Rectal smooth muscle tissue (tissue), 1 donor: Measurements from ENCODE around the gene RPL36A.
A peak's percentile ranks its signal among the peaks of the same experiment; 100 is the strongest.

Experiments used
- H3K27ac ChIP-seq: one replicate; pipeline ENCODE4 v1.7.0; 2013; ENCODE audit warnings: low read depth, low read length, inconsistent platforms
- H3K27me3 ChIP-seq: one replicate; pipeline ENCODE4 v1.7.0; 2013; ENCODE audit warnings: low read length; ENCODE audit not compliant: control insufficient read depth, insufficient read depth
- H3K36me3 ChIP-seq: one replicate; pipeline ENCODE4 v1.7.0; 2013; ENCODE audit warnings: low read length; ENCODE audit not compliant: control insufficient read depth, insufficient read depth
- H3K4me1 ChIP-seq: one replicate; pipeline ENCODE4 v1.7.0; 2013; ENCODE audit warnings: low read length; ENCODE audit not compliant: control insufficient read depth, insufficient read depth
- H3K4me3 ChIP-seq: one replicate; pipeline ENCODE4 v1.7.0; 2013; ENCODE audit warnings: low read length
- H3K9ac ChIP-seq: one replicate; pipeline ENCODE4 v1.7.0; 2013; ENCODE audit warnings: low read length

RPL36A gene

GRCh38 chrX:101417981-101418841 is 27.4 kb downstream of the RPL36A start:
- peaks cover 2% of the 10 kb centered on the region for H3K4me1 ChIP-seq
- H3K9ac ChIP-seq, result peak overlapping the region; percentile 51
- H3K36me3 ChIP-seq, result no peaks in the 10 kb centered on the region
- peak overlapping the region; percentile 92 for H3K27ac ChIP-seq
- peak overlapping the region; percentile 61 for H3K4me3 ChIP-seq
- H3K27me3 ChIP-seq, result peaks cover 4% of the 10 kb centered on the region

GRCh38 chrX:101419489-101419888 is 28.7 kb downstream of the RPL36A start:
- no peak overlapping the region for H3K4me3 ChIP-seq

GRCh38 chrX:101427954-101428353 is 37.1 kb downstream of the RPL36A start:
- Histone ChIP-seq H3K9ac (no peak overlapping the region), H3K4me1 (no peaks in the 10 kb centered on the region), H3K4me3 (no peak overlapping the region)

More at GRCh38 chrX:101419489-101419888, 28.7 kb downstream of the RPL36A start:
- Histone ChIP-seq H3K27ac (no peak overlapping the region), H3K27me3 (peaks cover 4% of the 10 kb centered on the region), H3K36me3 (no peaks in the 10 kb centered on the region), H3K9ac (no peak overlapping the region), H3K4me1 (peaks cover 2% of the 10 kb centered on the region)

GRCh38 chrX:101429934-101430333 is 39.1 kb downstream of the RPL36A start:
- H3K27ac ChIP-seq, result no peak overlapping the region
- no peak overlapping the region for H3K4me3 ChIP-seq
- H3K27me3 ChIP-seq, result no peaks in the 10 kb centered on the region
- no peak overlapping the region for H3K9ac ChIP-seq
- H3K4me1 ChIP-seq, result no peaks in the 10 kb centered on the region
- no peaks in the 10 kb centered on the region for H3K36me3 ChIP-seq

More at GRCh38 chrX:101427954-101428353, 37.1 kb downstream of the RPL36A start:
- no peak overlapping the region for H3K27ac ChIP-seq
- no peaks in the 10 kb centered on the region for H3K27me3 ChIP-seq
- no peaks in the 10 kb centered on the region for H3K36me3 ChIP-seq

- H3K4me3 ChIP-seq, result no peak overlapping the region
- no peaks in the 10 kb centered on the region for H3K27me3 ChIP-seq
- H3K36me3 ChIP-seq, result no peaks in the 10 kb centered on the region
- H3K9ac ChIP-seq, result no peak overlapping the region
- no peaks in the 10 kb centered on the region for H3K4me1 ChIP-seq
- no peak overlapping the region for H3K27ac ChIP-seq
Measured at GRCh38 chrX:101430457-101431078, 39.8 kb downstream of the RPL36A start.

- no peak overlapping the region for H3K27ac ChIP-seq
- H3K27me3 ChIP-seq, result no peaks in the 10 kb centered on the region
- no peak overlapping the region for H3K4me3 ChIP-seq
- no peak overlapping the region for H3K9ac ChIP-seq
- H3K36me3 ChIP-seq, result peaks cover 2% of the 10 kb centered on the region
- H3K4me1 ChIP-seq, result no peaks in the 10 kb centered on the region
Measured at GRCh38 chrX:101442085-101442484, 51.3 kb downstream of the RPL36A start.
